ENCODE data around the gene RHOH.

GRCh38 chr4:40186665-40187014 lies 10.2 kb upstream of the RHOH start:
- TF ChIP-seq CTCF (conservative IDR thresholded peaks at IDR 0.05; ENCODE audit: low read depth, low read length): no peak
- no peak for TF ChIP-seq EZH2 (IDR thresholded peaks at IDR 0.05; ENCODE audit: borderline replicate concordance, low read depth, low read length, poor library complexity, severe bottlenecking)

All from A673 (cell line).